Measurements from ENCODE around the gene CLCN6.

DNA sequence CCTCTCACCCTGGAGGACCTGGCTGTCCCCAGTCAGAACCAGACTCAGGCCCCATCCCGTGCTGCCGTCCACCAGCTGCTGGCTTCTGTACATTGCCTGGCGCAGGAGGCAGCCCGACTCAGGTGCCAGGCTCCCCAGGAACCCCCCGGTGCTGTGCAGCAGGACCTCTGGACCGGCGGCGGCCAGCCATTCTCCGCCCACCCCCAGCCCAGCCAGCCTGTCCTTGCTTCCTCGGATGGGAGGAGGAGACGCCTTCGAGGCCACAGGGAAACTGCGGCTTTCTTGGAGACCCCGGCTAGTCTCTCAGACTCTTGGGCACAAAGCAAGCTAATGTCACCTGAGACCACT is 39.6 kb upstream of the CLCN6 start:
- no peak for TF ChIP-seq CTCF (IDR thresholded peaks at IDR 0.05)
- TF ChIP-seq ZFX (IDR thresholded peaks at IDR 0.05; ENCODE audit: borderline replicate concordance), result no peak

All from 22Rv1 (cell line).